DOHH2 (cell line): ENCODE measurements around the gene PSMB10.

Experiments
- H3F3A ChIP-seq: fragments of 200-600 bp; sonication (generic), shearing (Covaris generic); 2 replicates; pipeline ENCODE4 v1.6.0; 2016; ENCODE audit warnings: antibody characterized with exemption, mild to moderate bottlenecking; ENCODE audit not compliant: control insufficient read depth, insufficient read depth
- H3K27ac ChIP-seq: fragments of 200-600 bp; sonication (generic); 2 replicates; pipeline ENCODE4 v1.5.1; 2014; ENCODE audit warnings: low read depth, mild to moderate bottlenecking, low read length, moderate library complexity
- H3K27me3 ChIP-seq: fragments of 200-600 bp; sonication (generic); 2 replicates; pipeline ENCODE4 v1.6.1; 2014; ENCODE audit warnings: mild to moderate bottlenecking, low read length, mixed read lengths; ENCODE audit not compliant: control insufficient read depth
- H3K36me3 ChIP-seq: fragments of 200-600 bp; sonication (generic); 2 replicates; pipeline ENCODE4 v1.6.1; 2014; ENCODE audit warnings: mild to moderate bottlenecking, low read length, moderate library complexity, mixed read lengths; ENCODE audit not compliant: control insufficient read depth
- H3K4me1 ChIP-seq: fragments of 200-600 bp; sonication (generic); 2 replicates; pipeline ENCODE4 v1.6.1; 2014; ENCODE audit warnings: mild to moderate bottlenecking, low read length, mixed read lengths; ENCODE audit not compliant: control insufficient read depth
- H3K4me2 ChIP-seq: fragments of 200-600 bp; sonication (generic); 2 replicates; pipeline ENCODE4 v1.6.0; 2014; ENCODE audit warnings: mild to moderate bottlenecking, low read length, moderate library complexity
- H3K4me3 ChIP-seq: fragments of 200-600 bp; sonication (generic); 2 replicates; pipeline ENCODE4 v1.5.1; 2014; ENCODE audit warnings: mild to moderate bottlenecking, low read length, mixed read lengths
- H3K79me2 ChIP-seq: fragments of 200-600 bp; sonication (generic); 2 replicates; pipeline ENCODE4 v1.6.1; 2014; ENCODE audit warnings: mild to moderate bottlenecking, low read length, mixed read lengths; ENCODE audit not compliant: control insufficient read depth
- H3K9me2 ChIP-seq: fragments of 200-600 bp; sonication (generic); replicated peaks from 2 replicates; pipeline ENCODE4 v1.6.1; 2014; ENCODE audit warnings: mild to moderate bottlenecking, low read length, mixed read lengths; ENCODE audit not compliant: control insufficient read depth
- H3K9me3 ChIP-seq: fragments of 200-600 bp; sonication (generic); 2 replicates; pipeline ENCODE4 v1.6.1; 2014; ENCODE audit warnings: antibody characterized with exemption, low read length, mixed read lengths; ENCODE audit not compliant: control insufficient read depth, insufficient read depth
- H4K20me1 ChIP-seq: fragments of 200-600 bp; sonication (generic); 2 replicates; pipeline ENCODE4 v1.6.0; 2014; ENCODE audit warnings: low read depth, mild to moderate bottlenecking, antibody characterized with exemption, low read length, moderate library complexity; ENCODE audit not compliant: control insufficient read depth, insufficient read depth
- CTCF ChIP-seq: fragments of 200-600 bp; sonication (generic); IDR thresholded peaks from one replicate; pipeline ENCODE4 v1.5.1; 2014; ENCODE audit warnings: antibody characterized with exemption, mild to moderate bottlenecking, low read depth, low read length; ENCODE audit not compliant: poor library complexity, severe bottlenecking
- EZH2phosphoT487 ChIP-seq: fragments of 200-600 bp; sonication (generic); IDR thresholded peaks from 2 replicates; pipeline ENCODE4 v1.6.1; 2017; ENCODE audit warnings: borderline replicate concordance, mild to moderate bottlenecking, antibody characterized with exemption, low read length, moderate library complexity, mixed read lengths

The PSMB10 gene

GRCh38 chr16:67944690-67945391 lies 8.2 kb upstream of the PSMB10 start:
- no peaks in the 10 kb centered on the region for H4K20me1 ChIP-seq
- no peak overlapping the region for H3K27ac ChIP-seq
- H3K9me3 ChIP-seq = no peaks in the 10 kb centered on the region
- TF ChIP-seq CTCF (no peak), EZH2phosphoT487 (no peak)
- H3K4me1 ChIP-seq = 0 out of 2 replicates have a peak, but pooled peaks cover 3% of the 10 kb centered on the region
- peaks cover 11% of the 10 kb centered on the region for H3K36me3 ChIP-seq
- no peaks in the 10 kb centered on the region for H3K27me3 ChIP-seq
- no peaks in the 10 kb centered on the region for H3F3A ChIP-seq
- H3K9me2 ChIP-seq = no peaks in the 10 kb centered on the region
- no peaks in the 10 kb centered on the region for H3K79me2 ChIP-seq
- no peak overlapping the region for H3K4me2 ChIP-seq
- no peak overlapping the region for H3K4me3 ChIP-seq

GRCh38 chr16:67943619-67944504 lies 7.2 kb upstream of the PSMB10 start, which contains the start of gene LCAT:
Gene LCAT (minus strand): TSS chr16:67944120. CDS start chr16:67944101, 19 bp downstream.
- H3K27ac ChIP-seq = no peak within 1 kb of the TSS
- H4K20me1 ChIP-seq = no peaks in the 10 kb centered on the region

GRCh38 chr16:67943256-67943618 lies 6.6 kb upstream of the PSMB10 start:
- 0 out of 2 replicates have a peak, but pooled peaks cover 3% of the 10 kb centered on the region for H3K4me1 ChIP-seq
- H3K36me3 ChIP-seq = peaks cover 16% of the 10 kb centered on the region
- H3K27me3 ChIP-seq = no peaks in the 10 kb centered on the region
- H4K20me1 ChIP-seq = no peaks in the 10 kb centered on the region
- no peak overlapping the region for H3K4me3 ChIP-seq
- TF ChIP-seq CTCF (no peak), EZH2phosphoT487 (no peak)
- no peak overlapping the region for H3K27ac ChIP-seq
- no peaks in the 10 kb centered on the region for H3F3A ChIP-seq
- no peak overlapping the region for H3K4me2 ChIP-seq
- no peaks in the 10 kb centered on the region for H3K9me3 ChIP-seq
- no peaks in the 10 kb centered on the region for H3K79me2 ChIP-seq
- no peaks in the 10 kb centered on the region for H3K9me2 ChIP-seq

More at GRCh38 chr16:67943619-67944504, 7.2 kb upstream of the PSMB10 start, which contains the start of gene LCAT:
- no peaks in the 10 kb centered on the region for H3K27me3 ChIP-seq
- no peaks in the 10 kb centered on the region for H3K79me2 ChIP-seq
- 0 out of 2 replicates have a peak, but pooled peaks cover 3% of the 10 kb centered on the region for H3K4me1 ChIP-seq
- peaks cover 16% of the 10 kb centered on the region for H3K36me3 ChIP-seq
- no peak within 1 kb of the TSS for H3K4me2 ChIP-seq
- H3K9me3 ChIP-seq = no peaks in the 10 kb centered on the region
- no peaks in the 10 kb centered on the region for H3F3A ChIP-seq
- H3K9me2 ChIP-seq = no peaks in the 10 kb centered on the region
- H3K4me3 ChIP-seq = no peak within 1 kb of the TSS
- no peak for TF ChIP-seq EZH2phosphoT487
- TF ChIP-seq CTCF = no peak
